ENCODE results near the gene NRP1.

- no peak for TF ChIP-seq CTCF (IDR thresholded peaks at IDR 0.05)
- no peak for TF ChIP-seq POLR2A (IDR thresholded peaks at IDR 0.05)
Measured at GRCh38 chr10:33258967-33259366, 75.5 kb downstream of the NRP1 start.
